HepG2 (cell line): ENCODE results near the gene SMYD1. TPM values are rescaled to one million over a fixed set of nuclear protein-coding genes. Genes with fewer than 3 reads are reported as not detected.

ENCODE experiments used
- DNMT3B ChIP-seq: conservative IDR thresholded peaks from 2 replicates; pipeline ENCODE4 v1.6.1; 2016; ENCODE audit warnings: missing biosample characterization, control low read depth
- ELF1 ChIP-seq: sonication (generic); formaldehyde crosslinking; IDR thresholded peaks from 2 replicates; pipeline ENCODE4 v1.4.0; 2020; ENCODE audit warnings: missing genetic modification reagents
- EP300 ChIP-seq, 3 experiments: sonication (generic) in 1 of 3; formaldehyde crosslinking in 1 of 3; IDR thresholded peaks; 2 replicates each; pipeline versions ENCODE4 v1.5.1 to v1.6.1; 2011 to 2020; ENCODE audit warnings: low read depth in 2 of 3, low read length in 2 of 3, borderline replicate concordance in 1 of 3, improper control_type of control experiment in 1 of 3, mild to moderate bottlenecking in 1 of 3, missing genetic modification reagents in 1 of 3, moderate library complexity in 1 of 3
- GATAD1 ChIP-seq: IDR thresholded peaks from 2 replicates; pipeline ENCODE4 v1.6.1; 2016; ENCODE audit warnings: missing genetic modification reagents, missing compliant biosample characterization
- MBNL3 ChIP-seq: fragments of 250-450 bp; sonication (Bioruptor Pico); conservative IDR thresholded peaks from 2 replicates; pipeline ENCODE4 v1.8.0; 2022; ENCODE audit warnings: mild to moderate bottlenecking, inconsistent platforms
- MED13 ChIP-seq: sonication (generic); formaldehyde crosslinking; IDR thresholded peaks from 2 replicates; pipeline ENCODE4 v1.5.0; 2020; ENCODE audit warnings: missing genetic modification reagents
- MEIS1 ChIP-seq: sonication (generic); formaldehyde crosslinking; IDR thresholded peaks from 2 replicates; pipeline ENCODE4 v1.9.0; 2021; ENCODE audit warnings: mild to moderate bottlenecking, missing genetic modification reagents, moderate library complexity, borderline replicate concordance
- MYNN ChIP-seq: sonication (generic); formaldehyde crosslinking; IDR thresholded peaks from 2 replicates; pipeline ENCODE4 v1.4.0; 2020; ENCODE audit warnings: mild to moderate bottlenecking, low read depth, missing genetic modification reagents
- MZF1 ChIP-seq: sonication (generic); formaldehyde crosslinking; IDR thresholded peaks from 2 replicates; pipeline ENCODE4 v1.8.1; 2023; ENCODE audit warnings: mild to moderate bottlenecking, missing genetic modification reagents, borderline replicate concordance
- PHF20 ChIP-seq: sonication (generic); formaldehyde crosslinking; IDR thresholded peaks from 2 replicates; pipeline ENCODE4 v1.5.0; 2020; ENCODE audit warnings: mild to moderate bottlenecking, missing genetic modification reagents
- TARDBP ChIP-seq: sonication (generic); formaldehyde crosslinking; IDR thresholded peaks from 2 replicates; pipeline ENCODE4 v1.8.0; 2022; ENCODE audit warnings: mild to moderate bottlenecking, missing genetic modification reagents
- WIZ ChIP-seq: sonication (generic); formaldehyde crosslinking; IDR thresholded peaks from 2 replicates; pipeline ENCODE4 v1.5.1; 2020; ENCODE audit warnings: mild to moderate bottlenecking, missing genetic modification reagents
- ZFP36 ChIP-seq: fragments of 150-350 bp; IDR thresholded peaks from 2 replicates; pipeline ENCODE4 v1.6.1; 2018; ENCODE audit warnings: borderline replicate concordance, low read length, low read depth; ENCODE audit not compliant: partially characterized antibody
- ZNF232 ChIP-seq: sonication (generic); formaldehyde crosslinking; IDR thresholded peaks from 2 replicates; pipeline ENCODE4 v1.4.0; 2020; ENCODE audit warnings: missing genetic modification reagents, borderline replicate concordance
- ZNF251 ChIP-seq: sonication (generic); formaldehyde crosslinking; IDR thresholded peaks from 2 replicates; pipeline ENCODE4 v1.9.0; 2021; ENCODE audit warnings: mild to moderate bottlenecking, missing genetic modification reagents
- ZNF263 ChIP-seq: sonication (generic); formaldehyde crosslinking; IDR thresholded peaks from 2 replicates; pipeline ENCODE4 v1.4.0; 2020; ENCODE audit warnings: missing genetic modification reagents
- ZSCAN12 ChIP-seq: sonication (generic); formaldehyde crosslinking; IDR thresholded peaks from 2 replicates; pipeline ENCODE4 v1.9.0; 2021; ENCODE audit warnings: mild to moderate bottlenecking, missing genetic modification reagents
- polyA plus RNA-seq, 8 experiments: library from polyadenylated mRNA; depleted of rRNA in 3 of 8; stranded (reverse) in 7 of 8; unstranded in 1 of 8; fragments of >200 nt; fragmentation: Illumina TruSeq in 4 of 8; extraction: Trizol in 4 of 8; gene quantifications; 2 replicates each; pipeline versions ENCODE4 v1.2.1 to v1.2.3, GENCODE V29; 2011 to 2016; ENCODE audit warnings: low read depth in 4 of 8, missing spikeins in 1 of 8, mixed read lengths in 1 of 8; ENCODE audit not compliant: insufficient read depth in 1 of 8
- total RNA-seq, 5 experiments: library from RNA; depleted of rRNA; stranded (reverse); fragments of >200 nt; fragmentation: Illumina TruSeq; extraction: Trizol; gene quantifications; 2 replicates each; pipeline ENCODE4 v1.2.3, GENCODE V29; 2016; ENCODE audit warnings: low read depth in 1 of 5
- TF ChIP-seq, protein P1 (sequence below): IDR thresholded peaks from 2 replicates; pipeline ENCODE4 v1.4.0; 2020; ENCODE audit warnings: mild to moderate bottlenecking, missing genetic modification reagents
- TF ChIP-seq, protein P2 (sequence below): IDR thresholded peaks from 2 replicates; pipeline ENCODE4 v1.6.1; 2016; ENCODE audit warnings: missing genetic modification reagents, missing compliant biosample characterization
- TF ChIP-seq, protein P3 (sequence below): sonication (generic); formaldehyde crosslinking; IDR thresholded peaks from 2 replicates; pipeline ENCODE4 v1.9.0; 2022; ENCODE audit warnings: missing genetic modification reagents, mild to moderate bottlenecking, borderline replicate concordance
- TF ChIP-seq, protein P4 (sequence below): sonication (generic); formaldehyde crosslinking; IDR thresholded peaks from 2 replicates; pipeline ENCODE4 v1.5.1; 2020; ENCODE audit warnings: missing genetic modification reagents, mild to moderate bottlenecking, borderline replicate concordance

The SMYD1 gene
- total and polyA plus RNA-seq, 2 of the 13 experiments (the other 11 are each of a cell fraction or from before 2014, with no cell fraction given), result not detected

DNA sequence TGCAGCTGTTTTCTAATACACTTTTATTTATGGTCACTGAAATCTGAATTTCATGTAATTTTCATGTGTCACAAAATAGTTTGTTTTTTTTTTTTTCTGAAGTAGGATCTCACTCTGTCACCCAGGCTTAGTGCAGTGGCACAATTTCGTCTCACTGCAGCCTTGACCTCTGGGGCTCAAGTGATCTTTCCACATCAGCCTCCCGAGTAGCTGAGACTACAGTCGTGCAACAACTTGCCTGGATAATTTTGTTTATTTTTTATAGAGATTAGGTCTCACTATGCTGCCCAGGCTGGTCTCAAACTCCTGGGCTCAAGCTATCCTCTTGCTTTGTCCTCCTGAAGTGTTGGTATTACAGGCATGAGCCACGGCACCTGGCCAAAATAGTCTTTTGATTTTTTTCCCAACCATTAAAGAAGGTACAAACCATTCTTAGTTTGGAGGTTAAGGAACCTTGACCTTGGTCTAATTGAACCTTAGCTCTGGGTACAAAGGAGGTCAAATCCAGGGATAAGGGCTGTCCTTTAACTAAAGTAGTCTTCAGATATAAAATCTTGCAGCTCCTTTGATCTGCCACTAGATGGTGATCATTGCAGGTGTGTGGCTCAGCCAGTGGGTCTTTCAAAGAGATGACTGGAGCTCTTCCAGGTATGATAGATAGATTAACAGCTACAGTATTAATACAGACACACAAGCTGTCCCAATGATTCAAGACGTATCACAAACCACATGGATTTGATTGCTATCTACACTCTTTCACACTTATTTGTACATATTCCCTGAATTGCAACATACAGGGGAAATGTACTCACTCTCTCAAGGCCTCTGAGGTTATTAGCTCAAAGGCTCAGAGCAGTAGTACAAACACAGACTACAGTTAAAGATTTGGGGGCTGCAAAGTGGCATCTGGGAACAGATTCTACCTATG is 7.4 kb upstream of the SMYD1 start (continued):
- TF ChIP-seq, protein P1, sequence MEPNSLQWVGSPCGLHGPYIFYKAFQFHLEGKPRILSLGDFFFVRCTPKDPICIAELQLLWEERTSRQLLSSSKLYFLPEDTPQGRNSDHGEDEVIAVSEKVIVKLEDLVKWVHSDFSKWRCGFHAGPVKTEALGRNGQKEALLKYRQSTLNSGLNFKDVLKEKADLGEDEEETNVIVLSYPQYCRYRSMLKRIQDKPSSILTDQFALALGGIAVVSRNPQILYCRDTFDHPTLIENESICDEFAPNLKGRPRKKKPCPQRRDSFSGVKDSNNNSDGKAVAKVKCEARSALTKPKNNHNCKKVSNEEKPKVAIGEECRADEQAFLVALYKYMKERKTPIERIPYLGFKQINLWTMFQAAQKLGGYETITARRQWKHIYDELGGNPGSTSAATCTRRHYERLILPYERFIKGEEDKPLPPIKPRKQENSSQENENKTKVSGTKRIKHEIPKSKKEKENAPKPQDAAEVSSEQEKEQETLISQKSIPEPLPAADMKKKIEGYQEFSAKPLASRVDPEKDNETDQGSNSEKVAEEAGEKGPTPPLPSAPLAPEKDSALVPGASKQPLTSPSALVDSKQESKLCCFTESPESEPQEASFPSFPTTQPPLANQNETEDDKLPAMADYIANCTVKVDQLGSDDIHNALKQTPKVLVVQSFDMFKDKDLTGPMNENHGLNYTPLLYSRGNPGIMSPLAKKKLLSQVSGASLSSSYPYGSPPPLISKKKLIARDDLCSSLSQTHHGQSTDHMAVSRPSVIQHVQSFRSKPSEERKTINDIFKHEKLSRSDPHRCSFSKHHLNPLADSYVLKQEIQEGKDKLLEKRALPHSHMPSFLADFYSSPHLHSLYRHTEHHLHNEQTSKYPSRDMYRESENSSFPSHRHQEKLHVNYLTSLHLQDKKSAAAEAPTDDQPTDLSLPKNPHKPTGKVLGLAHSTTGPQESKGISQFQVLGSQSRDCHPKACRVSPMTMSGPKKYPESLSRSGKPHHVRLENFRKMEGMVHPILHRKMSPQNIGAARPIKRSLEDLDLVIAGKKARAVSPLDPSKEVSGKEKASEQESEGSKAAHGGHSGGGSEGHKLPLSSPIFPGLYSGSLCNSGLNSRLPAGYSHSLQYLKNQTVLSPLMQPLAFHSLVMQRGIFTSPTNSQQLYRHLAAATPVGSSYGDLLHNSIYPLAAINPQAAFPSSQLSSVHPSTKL (CRISPR knock-in tag), result peak; percentile 82
- TF ChIP-seq MEIS1 (CRISPR knock-in tag), result no peak
- TF ChIP-seq, protein P2, sequence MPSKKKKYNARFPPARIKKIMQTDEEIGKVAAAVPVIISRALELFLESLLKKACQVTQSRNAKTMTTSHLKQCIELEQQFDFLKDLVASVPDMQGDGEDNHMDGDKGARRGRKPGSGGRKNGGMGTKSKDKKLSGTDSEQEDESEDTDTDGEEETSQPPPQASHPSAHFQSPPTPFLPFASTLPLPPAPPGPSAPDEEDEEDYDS (CRISPR knock-in tag), result no peak
- TF ChIP-seq MED13, result no peak
- no peak for TF ChIP-seq ZFP36
- TF ChIP-seq ELF1 (CRISPR knock-in tag), result no peak
- no peak for TF ChIP-seq WIZ (CRISPR knock-in tag)
- no peak for TF ChIP-seq ZNF251 (CRISPR knock-in tag)
- no peak for TF ChIP-seq MYNN (CRISPR knock-in tag)
- TF ChIP-seq MZF1 (CRISPR knock-in tag), result no peak
- no peak for TF ChIP-seq MBNL3 (CRISPR knock-in tag)
- no peak for TF ChIP-seq ZNF232 (CRISPR knock-in tag)
- TF ChIP-seq ZNF263 (CRISPR knock-in tag), result no peak
- TF ChIP-seq ZSCAN12 (CRISPR knock-in tag), result 0 out of 2 replicates have a peak, but pooled peaks have one; percentile 59
- TF ChIP-seq, protein P3, sequence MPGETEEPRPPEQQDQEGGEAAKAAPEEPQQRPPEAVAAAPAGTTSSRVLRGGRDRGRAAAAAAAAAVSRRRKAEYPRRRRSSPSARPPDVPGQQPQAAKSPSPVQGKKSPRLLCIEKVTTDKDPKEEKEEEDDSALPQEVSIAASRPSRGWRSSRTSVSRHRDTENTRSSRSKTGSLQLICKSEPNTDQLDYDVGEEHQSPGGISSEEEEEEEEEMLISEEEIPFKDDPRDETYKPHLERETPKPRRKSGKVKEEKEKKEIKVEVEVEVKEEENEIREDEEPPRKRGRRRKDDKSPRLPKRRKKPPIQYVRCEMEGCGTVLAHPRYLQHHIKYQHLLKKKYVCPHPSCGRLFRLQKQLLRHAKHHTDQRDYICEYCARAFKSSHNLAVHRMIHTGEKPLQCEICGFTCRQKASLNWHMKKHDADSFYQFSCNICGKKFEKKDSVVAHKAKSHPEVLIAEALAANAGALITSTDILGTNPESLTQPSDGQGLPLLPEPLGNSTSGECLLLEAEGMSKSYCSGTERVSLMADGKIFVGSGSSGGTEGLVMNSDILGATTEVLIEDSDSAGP (CRISPR knock-in tag), result no peak
- TF ChIP-seq PHF20 (CRISPR knock-in tag), result no peak
- TF ChIP-seq, protein P4, sequence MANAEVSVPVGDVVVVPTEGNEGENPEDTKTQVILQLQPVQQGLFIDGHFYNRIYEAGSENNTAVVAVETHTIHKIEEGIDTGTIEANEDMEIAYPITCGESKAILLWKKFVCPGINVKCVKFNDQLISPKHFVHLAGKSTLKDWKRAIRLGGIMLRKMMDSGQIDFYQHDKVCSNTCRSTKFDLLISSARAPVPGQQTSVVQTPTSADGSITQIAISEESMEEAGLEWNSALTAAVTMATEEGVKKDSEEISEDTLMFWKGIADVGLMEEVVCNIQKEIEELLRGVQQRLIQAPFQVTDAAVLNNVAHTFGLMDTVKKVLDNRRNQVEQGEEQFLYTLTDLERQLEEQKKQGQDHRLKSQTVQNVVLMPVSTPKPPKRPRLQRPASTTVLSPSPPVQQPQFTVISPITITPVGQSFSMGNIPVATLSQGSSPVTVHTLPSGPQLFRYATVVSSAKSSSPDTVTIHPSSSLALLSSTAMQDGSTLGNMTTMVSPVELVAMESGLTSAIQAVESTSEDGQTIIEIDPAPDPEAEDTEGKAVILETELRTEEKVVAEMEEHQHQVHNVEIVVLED (CRISPR knock-in tag), result no peak
- no peak for TF ChIP-seq GATAD1 (CRISPR knock-in tag)
- TF ChIP-seq DNMT3B, result no peak
- TF ChIP-seq TARDBP (CRISPR knock-in tag), result peak; percentile 67; the same call in 1 of the 2 replicates
- TF ChIP-seq EP300 (IDR thresholded peaks at IDR 0.05; ENCODE audit: low read depth in 2 of 2, low read length in 2 of 2), result peak in 1 of 2 experiments; percentile 70; a peak in 1 of 4 replicates
- no peak for TF ChIP-seq EP300 (CRISPR knock-in tag; IDR thresholded peaks at IDR 0.05; ENCODE audit: borderline replicate concordance)
